GM18520 (cell line): ENCODE measurements around the gene SFXN5.
"Not testable (repeated sequence)": the region's sequence is repeated elsewhere in the genome, so short reads cannot be mapped to it uniquely, and the experiment has no call there.

Experiments used
- ATAC-seq: cut with Tn5 transposase; IDR thresholded peaks from one replicate; pipeline ENCODE4 v1.9.1; 2021; ENCODE audit not compliant: unreplicated experiment

The SFXN5 gene

GRCh38 chr2:73101626-73102256 lies 30.2 kb upstream of the SFXN5 start:
- ATAC-seq = no peak

GRCh38 chr2:73100956-73101355 lies 29.4 kb upstream of the SFXN5 start:
- no peak for ATAC-seq

DNA sequence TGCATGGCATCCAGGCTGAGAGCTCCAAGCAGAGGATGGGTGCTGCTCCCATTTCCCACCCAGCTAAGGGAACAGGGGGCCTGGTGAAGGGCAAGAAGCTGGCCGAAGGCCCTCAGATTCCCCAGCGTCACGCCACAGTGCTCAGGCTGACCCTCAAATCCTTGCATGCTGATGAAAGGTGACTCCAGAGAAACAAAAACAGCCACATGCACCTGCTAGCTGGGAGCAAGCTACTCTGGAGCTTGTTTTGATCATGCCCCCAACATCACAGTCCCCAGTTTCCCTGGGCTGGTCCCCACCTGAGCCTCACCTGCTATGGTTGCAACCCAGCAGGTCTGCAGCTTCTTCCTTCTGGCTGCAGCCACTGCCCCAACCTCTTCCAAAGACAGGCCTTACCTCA lies 28.0 kb upstream of the SFXN5 start:
- ATAC-seq = no peak

GRCh38 chr2:73095910-73096309 lies 24.4 kb upstream of the SFXN5 start:
- no peak for ATAC-seq

GRCh38 chr2:73093601-73094218 lies 22.2 kb upstream of the SFXN5 start:
- not testable (repeated sequence) for ATAC-seq

- ATAC-seq = no peak
These were observed 20.8 kb upstream of the SFXN5 start for GRCh38 chr2:73092146-73092783.

GRCh38 chr2:73091696-73092095 lies 20.2 kb upstream of the SFXN5 start:
- no peak for ATAC-seq

- ATAC-seq = no peak
These were observed 19.7 kb upstream of the SFXN5 start for GRCh38 chr2:73091164-73091563.

DNA sequence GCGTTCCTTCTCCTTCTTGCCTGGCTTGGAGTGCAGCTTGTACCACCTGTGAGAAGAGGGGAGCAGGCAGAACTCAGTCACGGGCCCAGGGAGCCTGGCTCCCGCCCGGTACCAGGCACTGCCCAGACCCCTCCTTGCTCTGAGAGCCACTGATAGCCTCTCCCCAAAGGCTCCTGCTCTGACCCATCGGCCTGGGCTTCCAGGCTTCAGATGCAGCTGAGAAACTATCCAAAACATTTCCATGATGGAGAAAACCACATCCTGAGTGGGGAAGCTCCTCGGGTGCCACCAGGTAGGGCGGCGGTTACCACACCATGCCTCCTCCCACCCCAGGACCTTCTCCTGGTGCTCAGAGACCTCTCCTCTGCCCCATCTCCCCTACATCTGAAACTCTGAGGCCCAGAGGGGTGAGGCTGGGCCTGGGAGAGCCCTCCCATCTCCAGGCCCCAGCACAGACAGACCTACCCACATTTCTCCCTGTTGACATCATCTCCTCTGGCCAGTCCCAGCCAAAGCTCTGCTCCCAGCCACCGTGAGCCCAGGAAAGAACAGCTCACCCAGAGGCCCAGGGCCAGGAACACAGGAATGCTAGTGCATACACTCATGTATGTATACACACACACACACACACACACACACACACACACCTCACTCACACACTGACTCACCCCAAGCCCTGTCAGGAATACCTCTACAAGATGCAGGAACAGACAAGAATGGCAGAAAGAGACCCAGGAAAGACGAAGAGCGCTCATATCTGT lies 17.9 kb upstream of the SFXN5 start:
- ATAC-seq = no peak

- ATAC-seq = no peak
These were observed 17.2 kb upstream of the SFXN5 start for GRCh38 chr2:73088703-73089102.

- no peak for ATAC-seq
These were observed 16.7 kb upstream of the SFXN5 start for GRCh38 chr2:73088211-73088610.

DNA sequence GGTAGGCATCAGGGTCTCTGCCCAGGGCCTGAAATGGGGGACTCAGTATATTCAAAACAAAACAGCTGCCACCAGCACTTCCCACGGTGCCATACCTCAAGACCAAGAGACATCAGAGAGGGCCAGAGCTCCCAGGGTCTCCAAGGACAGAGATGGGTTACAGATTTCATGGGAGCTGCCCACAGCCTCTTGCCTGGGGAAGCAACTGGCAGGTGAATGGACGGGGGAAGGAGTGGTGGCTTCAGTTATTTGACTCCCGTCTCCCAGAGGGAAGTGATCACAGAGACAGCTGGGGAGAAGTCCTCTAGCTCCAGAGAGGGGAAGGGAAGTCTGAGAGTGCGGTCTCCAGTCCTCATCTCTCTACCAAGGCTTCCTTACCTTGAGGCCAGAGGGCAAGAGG lies 15.8 kb upstream of the SFXN5 start:
- no peak for ATAC-seq

GRCh38 chr2:73085691-73086090 lies 14.2 kb upstream of the SFXN5 start:
- ATAC-seq = no peak

DNA sequence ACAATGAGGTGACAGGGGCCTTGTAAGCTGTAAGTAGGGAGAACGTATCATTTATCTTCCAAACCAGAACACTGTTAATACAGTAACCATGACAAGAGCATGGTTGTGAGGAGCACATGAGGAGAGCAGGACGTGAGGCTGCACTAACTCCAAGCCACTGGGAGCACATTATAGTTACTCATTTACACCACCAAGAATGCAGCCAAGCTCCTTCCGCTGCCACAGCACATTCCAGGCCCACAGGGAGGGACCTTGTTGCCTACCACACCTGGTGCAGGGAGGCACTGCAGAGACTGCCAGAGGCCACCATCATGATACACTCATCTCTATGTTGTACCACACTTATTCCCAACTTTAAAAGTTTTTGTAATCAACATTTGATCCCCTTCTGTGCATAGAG lies 13.5 kb upstream of the SFXN5 start:
- no peak for ATAC-seq

GRCh38 chr2:73083886-73084800 lies 12.6 kb upstream of the SFXN5 start:
- ATAC-seq = no peak

GRCh38 chr2:73082523-73083410 lies 11.3 kb upstream of the SFXN5 start:
- ATAC-seq = no peak

DNA sequence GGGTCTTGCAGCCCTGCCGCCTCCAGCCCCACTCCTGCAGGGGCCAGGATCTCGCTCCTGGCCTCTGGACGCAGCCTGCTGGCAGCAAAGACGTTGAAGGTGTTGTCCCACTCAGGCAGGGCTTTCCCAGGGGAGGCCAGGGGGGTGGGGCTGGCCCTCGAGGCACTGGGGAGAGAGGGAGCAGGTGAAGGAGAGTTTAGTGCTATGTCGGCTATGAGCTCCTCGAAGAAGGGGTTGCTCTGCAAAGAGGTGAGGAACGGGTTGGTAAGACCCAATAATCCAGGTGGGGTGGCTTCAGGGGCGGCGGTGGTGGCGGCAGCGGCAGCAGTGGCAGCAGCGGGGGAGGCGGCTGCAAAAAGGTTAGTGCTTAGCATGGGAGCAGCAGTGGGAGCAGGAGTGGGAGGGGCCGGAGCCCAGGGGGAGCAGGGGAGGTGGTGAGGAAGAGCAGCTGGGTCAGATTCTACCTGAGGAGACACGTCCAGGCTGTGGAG lies 9.7 kb upstream of the SFXN5 start:
- no peak for ATAC-seq

DNA sequence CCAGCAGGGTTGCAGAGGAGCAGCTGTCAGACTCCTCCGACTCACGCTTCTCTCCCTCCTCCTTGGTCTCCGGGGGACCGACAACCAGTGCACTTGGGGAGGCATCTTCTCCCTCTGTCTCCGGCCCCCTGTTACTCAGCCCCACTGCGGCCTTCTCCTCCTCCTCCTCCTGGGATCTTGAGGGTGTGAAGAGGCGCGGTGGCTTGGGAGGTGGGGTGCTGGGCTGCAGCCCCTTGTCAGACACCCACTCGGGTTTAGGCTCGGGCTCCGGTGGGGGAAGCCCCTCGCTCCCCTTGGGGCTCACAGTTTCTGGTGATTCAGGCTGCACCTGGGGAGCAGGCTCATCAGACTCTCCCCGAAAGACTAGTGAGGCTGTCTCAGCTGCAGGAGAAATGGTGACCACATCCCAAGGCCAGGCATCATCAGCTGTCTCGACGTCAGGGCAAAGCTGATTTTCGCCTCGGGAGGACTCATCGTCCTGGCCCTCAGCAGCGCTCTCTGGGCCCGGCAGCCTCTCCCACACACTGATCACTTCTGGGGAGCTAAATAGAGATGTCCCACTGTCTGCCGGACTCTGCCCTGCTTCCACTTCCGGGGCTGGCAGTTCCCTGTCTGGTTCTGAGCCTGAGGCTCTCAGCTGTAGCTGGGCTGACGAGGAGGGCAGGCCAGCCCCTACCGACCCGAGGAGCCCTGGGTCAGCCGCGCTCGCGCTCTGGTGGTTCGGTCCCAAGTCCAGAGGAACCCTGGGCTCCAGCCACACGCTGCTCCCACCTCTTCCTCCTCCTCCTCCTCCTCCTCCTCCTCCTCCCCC lies 9.0 kb upstream of the SFXN5 start:
- ATAC-seq = no peak

DNA sequence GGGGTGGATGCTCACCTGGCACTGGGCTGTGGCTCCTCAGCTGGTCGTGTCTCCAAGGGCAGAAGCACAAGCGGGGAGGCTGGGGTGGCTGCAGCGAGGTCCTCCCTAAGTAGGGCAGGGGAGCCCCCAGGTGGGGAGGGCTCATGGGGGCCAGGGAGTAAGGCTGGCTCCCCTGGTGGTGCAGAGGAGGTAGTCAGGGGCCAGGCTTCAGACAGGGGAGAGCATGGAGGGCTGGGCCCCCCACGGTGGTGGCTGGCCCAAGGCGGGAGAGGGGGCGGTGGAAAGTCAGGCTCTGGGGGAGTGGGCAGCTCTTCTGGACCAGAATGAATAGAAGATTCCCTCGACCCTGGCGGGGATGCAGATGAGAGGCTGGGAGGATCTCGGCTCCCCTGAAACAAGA lies 8.1 kb upstream of the SFXN5 start:
- ATAC-seq = no peak
